ENCODE data around the gene TMEM239.
"Not testable (repeated sequence)": the region's sequence is repeated elsewhere in the genome, so short reads cannot be mapped to it uniquely, and the experiment has no call there.

The TMEM239 gene

GRCh38 chr20:2820896-2821869, 5.0 kb downstream of the TMEM239 start:
- DNase-seq = no peak

- no peak for DNase-seq
Measured at GRCh38 chr20:2822073-2822472, 5.9 kb downstream of the TMEM239 start.

- DNase-seq = no peak
Measured at GRCh38 chr20:2825761-2826160, 9.6 kb downstream of the TMEM239 start.

- DNase-seq = no peak
Measured at GRCh38 chr20:2826655-2827054, 10.5 kb downstream of the TMEM239 start.

- DNase-seq = no peak
Measured at GRCh38 chr20:2829376-2829775, 13.2 kb downstream of the TMEM239 start.

GRCh38 chr20:2831206-2831605, 15.0 kb downstream of the TMEM239 start:
- not testable (repeated sequence) for DNase-seq

- no peak for DNase-seq
Measured at GRCh38 chr20:2833761-2834160, 17.6 kb downstream of the TMEM239 start.

- no peak for DNase-seq
Measured at GRCh38 chr20:2834401-2835110, 18.4 kb downstream of the TMEM239 start.

GRCh38 chr20:2835331-2835796, 19.2 kb downstream of the TMEM239 start:
- DNase-seq = no peak

GRCh38 chr20:2836035-2836434, 19.9 kb downstream of the TMEM239 start:
- no peak for DNase-seq

GRCh38 chr20:2837221-2837960, 21.2 kb downstream of the TMEM239 start:
- DNase-seq = no peak

- DNase-seq = no peak
Measured at GRCh38 chr20:2838170-2838797, 22.1 kb downstream of the TMEM239 start.

- DNase-seq = no peak
Measured at GRCh38 chr20:2838847-2839671, 22.9 kb downstream of the TMEM239 start.

GRCh38 chr20:2839732-2840137, 23.6 kb downstream of the TMEM239 start:
- DNase-seq = no peak

- DNase-seq = peak; percentile 90
Measured at GRCh38 chr20:2840138-2840966, 24.2 kb downstream of the TMEM239 start, which contains the start of the genes PCED1A and VPS16. Gene PCED1A, minus strand, starts transcription at chr20:2840655. Its CDS starts 743 bp downstream, at chr20:2839912. Gene VPS16, plus strand, starts transcription at chr20:2840745. Its CDS starts 30 bp downstream, at chr20:2840775.

GRCh38 chr20:2840967-2841531, 24.9 kb downstream of the TMEM239 start:
- peak; percentile 40 for DNase-seq

GRCh38 chr20:2845607-2846006, 29.4 kb downstream of the TMEM239 start:
- DNase-seq = no peak

- no peak for DNase-seq
Measured at GRCh38 chr20:2846698-2847097, 30.5 kb downstream of the TMEM239 start.

- DNase-seq = no peak
Measured at GRCh38 chr20:2847802-2848201, 31.6 kb downstream of the TMEM239 start.

- no peak for DNase-seq
Measured at GRCh38 chr20:2849529-2849928, 33.4 kb downstream of the TMEM239 start.
